ENCODE data around the gene CLTC.

CLTC gene

DNA sequence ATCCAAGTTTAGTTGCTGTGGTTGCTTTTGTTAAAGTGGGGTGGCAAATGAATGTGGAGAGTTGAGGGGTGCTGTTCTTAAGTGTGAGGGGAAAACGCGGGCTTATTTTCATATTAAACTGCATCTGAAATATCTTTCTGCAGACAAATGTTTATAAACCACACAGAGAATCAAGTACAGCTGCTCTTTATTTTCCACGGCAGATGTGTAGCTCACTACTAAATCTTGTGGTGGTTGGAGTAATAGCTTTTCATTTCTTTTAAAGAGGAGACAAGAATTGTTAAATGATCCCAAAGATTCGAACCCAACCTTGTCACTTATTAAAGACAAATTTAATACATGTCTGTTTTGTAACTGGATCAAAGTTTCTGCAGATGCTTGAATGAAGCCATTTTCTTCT is 2.1 kb downstream of the CLTC start:
- Mint-ChIP-seq H3K27me3 (ENCODE audit: low read depth) (no peaks in the 10 kb centered on the region), H3K9me3 (no peaks in the 10 kb centered on the region), H3K27ac (peak overlapping the region; percentile 46), H3K4me3 (peak overlapping the region; percentile 89), H3K4me1 (ENCODE audit: low read depth) (peaks cover 48% of the 10 kb centered on the region), H3K36me3 (ENCODE audit: low read depth) (peaks cover 33% of the 10 kb centered on the region)
- DNase-seq (ENCODE audit: low spot score): no peak

DNA sequence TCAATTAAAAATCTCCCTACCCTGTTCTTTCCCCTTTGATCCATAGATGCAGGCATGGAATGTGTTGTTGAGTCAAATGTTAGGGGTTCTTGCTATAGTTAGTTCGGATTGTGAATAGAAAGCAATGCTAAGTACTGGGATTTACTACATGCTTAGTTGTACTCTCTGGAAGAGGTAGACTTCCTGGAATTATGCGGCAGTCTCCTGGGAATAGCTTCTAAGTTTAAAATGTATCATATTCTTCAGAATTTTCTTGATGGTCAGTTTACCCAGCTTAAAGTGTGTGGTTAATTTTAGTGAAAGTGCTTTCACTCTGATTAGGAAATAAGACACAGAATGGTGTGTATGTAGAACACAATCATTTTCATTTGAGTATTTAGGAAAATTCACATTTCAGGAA is 3.5 kb downstream of the CLTC start:
- Mint-ChIP-seq H3K27ac (no peak overlapping the region), H3K36me3 (ENCODE audit: low read depth) (peaks cover 37% of the 10 kb centered on the region), H3K4me1 (ENCODE audit: low read depth) (peaks cover 45% of the 10 kb centered on the region)

DNA sequence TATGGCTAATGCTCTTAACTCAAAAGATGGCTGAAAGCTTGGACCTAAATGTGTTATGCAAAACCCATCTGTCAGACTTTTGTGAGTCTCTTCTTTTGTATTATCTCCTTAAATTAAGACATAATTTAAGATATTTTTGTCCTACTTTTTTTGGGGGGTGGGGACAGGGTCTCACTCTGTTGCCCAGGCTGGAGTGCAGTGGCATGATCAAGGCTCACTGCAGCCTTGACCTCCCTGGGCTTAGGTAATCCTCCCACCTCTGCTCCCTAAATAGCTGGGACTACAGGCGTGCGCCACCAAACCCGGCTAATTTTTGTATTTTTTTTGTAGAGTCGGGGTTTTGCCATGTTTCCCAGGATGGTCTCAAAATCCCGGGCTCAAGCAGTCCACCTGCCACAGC is 7.1 kb downstream of the CLTC start:
- Mint-ChIP-seq H3K9me3 (peaks cover 3% of the 10 kb centered on the region), H3K27me3 (ENCODE audit: low read depth) (no peaks in the 10 kb centered on the region), H3K4me3 (no peak overlapping the region), H3K36me3 (ENCODE audit: low read depth) (peaks cover 45% of the 10 kb centered on the region), H3K4me1 (ENCODE audit: low read depth) (peaks cover 42% of the 10 kb centered on the region), H3K27ac (no peak overlapping the region)
- DNase-seq (ENCODE audit: low spot score): no peak

More for the DNA sequence above, 3.5 kb downstream of the CLTC start:
- Mint-ChIP-seq H3K4me3 (peak overlapping the region; percentile 5), H3K9me3 (no peaks in the 10 kb centered on the region), H3K27me3 (ENCODE audit: low read depth) (no peaks in the 10 kb centered on the region)
- DNase-seq (ENCODE audit: low spot score): no peak

DNA sequence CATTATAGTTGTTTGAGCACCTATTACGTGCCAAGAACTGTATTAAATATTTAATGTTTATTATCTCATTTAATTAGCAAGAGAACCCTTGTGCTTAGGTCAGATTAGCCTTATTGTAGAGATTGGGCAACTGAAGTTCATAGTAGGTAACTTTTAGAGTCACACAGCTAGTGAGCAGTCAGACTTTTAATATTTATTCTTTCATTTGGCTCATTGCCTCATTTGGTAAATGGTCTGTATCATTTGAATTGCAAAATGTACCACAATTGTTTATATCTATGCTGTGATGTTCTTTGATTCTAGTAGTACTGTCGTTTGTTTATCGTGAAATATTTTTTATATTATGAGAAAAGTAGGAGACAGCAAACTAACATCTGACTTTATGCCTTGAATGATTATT is 7.6 kb downstream of the CLTC start:
- no peak for DNase-seq (ENCODE audit: low spot score)

DNA sequence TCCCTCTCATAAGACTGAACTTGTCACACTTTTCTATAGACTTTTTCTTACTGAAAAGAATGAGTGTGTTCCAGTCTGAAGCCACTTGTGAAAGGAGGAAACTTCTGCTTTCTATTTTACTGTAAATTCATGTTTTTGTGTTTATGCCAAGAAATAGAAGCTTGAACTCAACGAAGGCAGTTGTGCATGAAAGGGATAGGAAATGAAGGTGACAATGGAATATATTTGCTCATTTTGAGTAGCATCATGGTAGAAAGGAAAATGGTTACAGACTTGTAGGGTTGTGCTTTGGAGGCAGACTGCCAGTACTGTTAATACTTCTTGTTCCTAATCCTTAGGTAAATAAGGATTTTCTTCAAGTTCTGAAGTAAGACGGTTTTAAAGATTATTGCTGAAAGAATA is 8.1 kb downstream of the CLTC start:
- no peak overlapping the region for H3K4me3 Mint-ChIP-seq
- H3K4me1 Mint-ChIP-seq (ENCODE audit: low read depth): peaks cover 37% of the 10 kb centered on the region
- H3K36me3 Mint-ChIP-seq (ENCODE audit: low read depth): peaks cover 44% of the 10 kb centered on the region

More for the DNA sequence above, 7.6 kb downstream of the CLTC start:
- Mint-ChIP-seq H3K9me3 (peaks cover 3% of the 10 kb centered on the region), H3K27ac (no peak overlapping the region), H3K36me3 (ENCODE audit: low read depth) (peaks cover 43% of the 10 kb centered on the region), H3K27me3 (ENCODE audit: low read depth) (no peaks in the 10 kb centered on the region), H3K4me3 (no peak overlapping the region), H3K4me1 (ENCODE audit: low read depth) (peaks cover 40% of the 10 kb centered on the region)

DNA sequence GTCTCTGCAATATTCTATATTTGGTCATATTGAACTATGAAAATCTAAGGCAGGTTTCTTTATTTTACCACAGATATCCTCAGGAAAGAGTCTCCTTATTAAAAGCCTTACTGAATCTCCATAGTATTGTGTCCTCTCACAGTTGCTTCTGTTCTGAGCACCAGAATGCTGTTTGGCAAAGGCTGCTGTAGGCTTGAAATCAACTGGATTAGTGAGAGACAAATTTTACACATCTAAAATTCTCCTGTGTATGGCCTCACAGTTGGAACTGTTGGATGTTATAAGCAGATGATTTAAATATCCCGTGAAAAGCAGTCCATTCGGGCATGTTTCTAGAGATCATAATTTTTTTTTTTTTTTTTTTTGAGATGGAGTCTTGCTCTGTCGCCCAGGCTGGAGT is 9.5 kb downstream of the CLTC start:
- no peak overlapping the region for H3K27ac Mint-ChIP-seq
- no peak overlapping the region for H3K4me3 Mint-ChIP-seq
- H3K36me3 Mint-ChIP-seq (ENCODE audit: low read depth): peaks cover 37% of the 10 kb centered on the region
- no peak for DNase-seq (ENCODE audit: low spot score)
- H3K27me3 Mint-ChIP-seq (ENCODE audit: low read depth): no peaks in the 10 kb centered on the region
- peaks cover 34% of the 10 kb centered on the region for H3K4me1 Mint-ChIP-seq (ENCODE audit: low read depth)
- peaks cover 3% of the 10 kb centered on the region for H3K9me3 Mint-ChIP-seq

More for the DNA sequence above, 8.1 kb downstream of the CLTC start:
- Mint-ChIP-seq H3K9me3 (peaks cover 3% of the 10 kb centered on the region), H3K27me3 (ENCODE audit: low read depth) (no peaks in the 10 kb centered on the region), H3K27ac (peak overlapping the region; percentile 58)
- DNase-seq (ENCODE audit: low spot score): no peak

DNA sequence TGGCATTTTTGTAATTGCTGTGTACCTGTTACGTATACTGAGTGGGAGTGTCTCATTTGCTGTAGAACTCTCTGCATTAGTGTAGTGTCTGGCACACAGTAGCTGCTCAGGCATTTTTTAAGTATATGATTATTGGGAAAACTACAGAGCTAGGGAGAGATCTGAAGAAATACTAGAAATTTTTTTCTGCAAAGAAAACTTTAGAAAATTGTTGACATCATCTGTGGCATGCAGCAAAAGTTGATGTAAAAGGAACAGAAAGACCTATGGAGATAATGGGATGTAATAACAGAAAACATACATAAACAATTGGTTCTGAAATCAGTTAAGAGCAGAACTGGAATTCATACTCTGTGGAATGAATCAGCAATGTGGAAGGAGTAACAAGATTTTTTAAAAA is 11.6 kb downstream of the CLTC start:
- DNase-seq (ENCODE audit: low spot score): no peak
- H3K27me3 Mint-ChIP-seq (ENCODE audit: low read depth): no peaks in the 10 kb centered on the region
- H3K36me3 Mint-ChIP-seq (ENCODE audit: low read depth): peaks cover 31% of the 10 kb centered on the region
- H3K9me3 Mint-ChIP-seq: peaks cover 3% of the 10 kb centered on the region
- H3K4me3 Mint-ChIP-seq: no peak overlapping the region
- H3K27ac Mint-ChIP-seq: no peak overlapping the region
- peaks cover 38% of the 10 kb centered on the region for H3K4me1 Mint-ChIP-seq (ENCODE audit: low read depth)

DNA sequence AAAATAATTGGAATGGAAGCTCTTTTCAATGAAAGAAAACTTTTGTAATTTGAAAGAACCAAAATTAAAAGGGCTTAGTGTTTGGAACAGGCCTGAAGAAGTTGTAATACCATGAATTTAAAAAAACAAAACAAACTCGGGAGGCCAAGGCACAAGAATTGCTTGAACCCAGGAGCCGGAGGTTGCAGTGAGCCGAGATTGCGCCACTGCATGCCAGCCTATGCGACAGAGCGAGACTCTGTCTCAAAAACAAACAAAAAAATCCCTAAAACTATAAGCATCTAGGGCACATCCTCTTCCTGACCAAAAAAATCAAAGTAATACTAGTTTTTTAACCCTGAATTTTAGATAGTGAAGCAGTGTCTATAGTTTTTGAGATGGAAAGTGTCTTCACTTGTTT is 12.7 kb downstream of the CLTC start:
- H3K27ac Mint-ChIP-seq: no peak overlapping the region
- H3K9me3 Mint-ChIP-seq: peaks cover 3% of the 10 kb centered on the region
- H3K4me1 Mint-ChIP-seq (ENCODE audit: low read depth): peaks cover 35% of the 10 kb centered on the region
- H3K36me3 Mint-ChIP-seq (ENCODE audit: low read depth): peaks cover 30% of the 10 kb centered on the region
- no peak overlapping the region for H3K4me3 Mint-ChIP-seq
- H3K27me3 Mint-ChIP-seq (ENCODE audit: low read depth): no peaks in the 10 kb centered on the region
- no peak for DNase-seq (ENCODE audit: low spot score)

DNA sequence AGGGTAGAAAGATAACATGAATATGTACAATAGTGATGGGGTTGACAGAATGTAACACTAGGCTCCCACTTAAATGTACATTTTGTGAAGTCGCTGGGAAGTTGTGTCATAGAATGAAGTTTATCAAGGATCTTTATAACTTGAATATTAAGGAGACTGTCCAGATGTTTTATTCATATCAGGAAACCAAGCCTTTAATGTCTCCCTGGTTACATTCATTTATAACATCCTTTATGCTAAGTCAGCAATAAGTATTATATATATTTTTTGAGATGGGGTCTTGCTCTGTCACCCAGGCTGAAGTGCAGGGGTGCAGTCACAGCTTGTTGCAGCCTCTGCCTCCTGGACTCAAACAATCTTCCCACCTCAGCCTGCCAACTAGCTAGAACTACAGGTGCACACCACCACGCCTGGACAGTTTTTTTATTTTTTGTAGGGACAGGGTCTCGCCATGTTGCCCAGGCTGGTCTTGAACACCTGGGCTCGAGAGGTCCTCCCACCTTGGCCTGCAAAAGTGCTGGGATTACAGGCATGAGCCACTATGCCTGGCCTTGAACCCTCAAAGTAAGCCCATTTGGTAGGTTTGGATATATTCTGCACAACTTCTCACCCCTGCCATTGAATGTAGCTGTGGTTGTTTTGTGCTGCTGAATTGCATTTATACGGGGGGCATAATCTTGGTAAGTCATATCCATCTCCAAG is 14.1 kb downstream of the CLTC start:
- no peak overlapping the region for H3K4me3 Mint-ChIP-seq
- H3K36me3 Mint-ChIP-seq (ENCODE audit: low read depth): peaks cover 24% of the 10 kb centered on the region
- H3K27me3 Mint-ChIP-seq (ENCODE audit: low read depth): no peaks in the 10 kb centered on the region
- H3K4me1 Mint-ChIP-seq (ENCODE audit: low read depth): peaks cover 29% of the 10 kb centered on the region
- DNase-seq (ENCODE audit: low spot score): no peak
- H3K27ac Mint-ChIP-seq: no peak overlapping the region
- peaks cover 3% of the 10 kb centered on the region for H3K9me3 Mint-ChIP-seq

DNA sequence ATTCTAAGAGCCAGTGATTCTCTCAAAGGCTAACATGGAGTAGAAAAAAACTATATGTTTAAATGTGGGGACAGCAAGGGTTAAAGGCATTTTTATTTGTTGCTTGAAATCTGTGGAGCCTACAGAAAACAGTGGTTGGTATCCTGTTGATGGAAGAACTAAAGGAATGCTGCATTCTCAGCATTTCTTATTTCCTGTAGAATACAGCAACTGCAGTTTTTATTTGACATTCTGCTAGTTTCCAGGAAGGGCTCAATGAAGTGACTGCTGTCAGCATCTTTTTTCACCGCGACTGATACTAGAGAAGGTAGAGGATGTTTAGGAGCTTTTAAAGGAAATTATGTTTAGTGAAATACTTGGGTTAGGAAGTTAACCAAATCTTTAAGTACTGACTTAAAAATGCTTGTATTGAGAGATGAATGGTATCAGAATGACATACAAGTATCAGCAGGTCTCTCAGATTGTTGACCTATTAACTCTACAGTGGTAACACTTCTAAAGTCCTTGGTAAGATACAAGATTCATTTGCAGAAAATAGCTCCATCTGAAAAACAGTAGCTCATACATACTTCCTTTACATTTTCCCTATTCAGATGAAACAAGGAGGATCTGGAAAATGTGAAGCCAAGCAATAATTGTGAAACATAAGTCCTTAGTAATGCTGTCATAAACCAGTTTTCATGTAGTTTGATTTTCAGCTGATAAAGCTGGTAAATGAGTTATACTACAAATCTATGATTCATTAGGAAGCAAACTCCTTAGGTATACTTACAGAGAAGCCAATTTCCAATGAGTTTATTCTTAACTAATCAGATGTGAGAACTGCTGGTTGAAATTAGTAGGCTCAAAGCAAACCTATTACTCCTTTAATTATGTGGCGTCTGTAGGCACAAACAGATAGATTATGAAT is 15.2 kb downstream of the CLTC start:
- H3K9me3 Mint-ChIP-seq: no peaks in the 10 kb centered on the region
- H3K27ac Mint-ChIP-seq: peak overlapping the region; percentile 62
- H3K4me3 Mint-ChIP-seq: peak overlapping the region; percentile 46
- peaks cover 31% of the 10 kb centered on the region for H3K4me1 Mint-ChIP-seq (ENCODE audit: low read depth)
- peaks cover 15% of the 10 kb centered on the region for H3K36me3 Mint-ChIP-seq (ENCODE audit: low read depth)
- no peaks in the 10 kb centered on the region for H3K27me3 Mint-ChIP-seq (ENCODE audit: low read depth)
- DNase-seq (ENCODE audit: low spot score): no peak

DNA sequence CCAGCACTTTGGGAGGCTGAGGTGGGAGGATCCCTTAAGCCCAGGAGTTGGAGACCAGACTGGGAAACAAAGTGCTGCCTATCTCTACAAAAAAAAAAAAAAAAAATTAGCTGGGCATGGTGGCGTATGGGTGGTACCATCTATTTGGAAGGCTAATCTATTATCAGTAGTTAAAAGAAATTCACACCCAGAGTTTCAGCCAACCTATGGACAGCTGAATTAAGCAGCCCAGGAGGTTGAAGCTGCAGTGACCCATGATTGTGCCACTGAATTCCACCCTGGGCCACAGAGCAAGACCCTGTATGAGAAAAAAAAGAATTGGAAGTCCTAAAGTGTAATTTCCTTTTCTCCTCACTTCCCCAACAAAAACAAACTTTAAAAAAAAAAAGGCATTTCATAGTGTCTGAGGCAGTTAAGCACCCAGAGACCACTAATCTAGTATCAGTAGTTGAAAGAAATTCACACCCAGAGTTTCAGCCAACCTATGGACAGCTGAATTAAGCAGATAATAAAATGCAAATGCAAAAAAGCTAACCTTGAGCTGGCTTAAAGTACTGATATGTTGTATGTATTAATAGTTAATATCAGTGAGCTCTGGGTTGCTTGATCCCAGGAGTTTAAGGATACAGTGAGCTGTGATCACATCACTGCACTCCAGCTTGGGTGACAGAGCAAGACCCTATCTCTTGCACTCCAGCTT is 18.1 kb downstream of the CLTC start:
- no peak overlapping the region for H3K27ac Mint-ChIP-seq
- H3K27me3 Mint-ChIP-seq (ENCODE audit: low read depth): no peaks in the 10 kb centered on the region
- DNase-seq (ENCODE audit: low spot score): no peak
- peaks cover 40% of the 10 kb centered on the region for H3K4me1 Mint-ChIP-seq (ENCODE audit: low read depth)
- H3K36me3 Mint-ChIP-seq (ENCODE audit: low read depth): peaks cover 2% of the 10 kb centered on the region
- H3K9me3 Mint-ChIP-seq: no peaks in the 10 kb centered on the region
- H3K4me3 Mint-ChIP-seq: no peak overlapping the region

DNA sequence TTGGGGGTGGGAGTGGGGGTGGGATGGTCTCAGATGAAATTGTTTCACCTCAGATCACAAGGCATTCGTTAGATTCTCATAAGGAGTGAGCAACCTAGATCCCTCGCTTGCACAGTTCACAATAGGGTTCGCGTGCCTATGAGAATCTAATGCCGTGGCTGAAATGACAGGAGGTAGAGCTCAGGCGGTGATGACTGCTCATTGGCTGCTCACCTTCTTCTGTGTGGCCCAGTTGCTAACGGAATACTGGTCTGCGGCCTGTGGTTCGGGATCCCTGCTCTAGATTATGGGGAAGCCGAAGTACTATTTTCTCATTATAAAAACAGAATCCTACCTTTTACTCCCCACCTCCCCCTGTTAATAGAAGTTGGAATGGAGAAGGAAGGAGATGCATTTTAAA is 18.9 kb downstream of the CLTC start:
- DNase-seq (ENCODE audit: low spot score): no peak
- peaks cover 2% of the 10 kb centered on the region for H3K36me3 Mint-ChIP-seq (ENCODE audit: low read depth)
- H3K9me3 Mint-ChIP-seq: no peaks in the 10 kb centered on the region
- H3K27ac Mint-ChIP-seq: no peak overlapping the region
- no peaks in the 10 kb centered on the region for H3K27me3 Mint-ChIP-seq (ENCODE audit: low read depth)
- H3K4me1 Mint-ChIP-seq (ENCODE audit: low read depth): peaks cover 43% of the 10 kb centered on the region
- H3K4me3 Mint-ChIP-seq: no peak overlapping the region

DNA sequence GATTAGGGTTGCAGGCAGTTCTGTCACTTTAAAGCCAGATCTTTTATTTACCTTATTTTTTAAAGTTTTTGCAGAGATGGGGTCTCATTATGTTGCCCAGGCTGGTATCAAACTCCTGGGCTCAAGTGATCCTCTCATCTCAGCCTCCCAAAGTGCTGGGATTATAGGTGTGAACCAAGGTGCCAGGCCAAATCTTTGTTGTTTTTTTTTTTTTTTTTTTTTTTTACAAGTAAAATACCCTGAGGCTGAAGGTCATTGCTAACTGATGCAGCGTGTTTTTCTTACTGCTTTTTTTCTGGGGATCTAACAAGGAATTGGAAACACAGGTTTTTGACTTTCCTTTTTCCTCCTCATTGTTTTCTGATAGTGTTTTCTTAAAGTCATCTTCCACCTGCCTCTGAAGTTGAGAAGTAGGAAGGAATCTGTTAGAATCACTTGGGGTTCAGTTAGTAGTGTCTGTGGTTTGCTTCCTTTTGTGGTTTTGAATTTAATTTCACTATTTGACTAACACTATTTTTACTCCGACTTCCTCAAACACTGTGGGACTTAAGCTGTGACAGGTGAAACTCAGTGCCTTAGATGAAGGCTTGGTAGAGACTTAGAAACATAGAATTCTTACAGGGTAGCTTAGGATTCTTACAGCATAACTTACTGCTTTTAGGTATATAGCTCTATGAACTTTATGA is 22.2 kb downstream of the CLTC start:
- Mint-ChIP-seq H3K4me3 (peak overlapping the region; percentile 76), H3K4me1 (ENCODE audit: low read depth) (peaks cover 34% of the 10 kb centered on the region), H3K36me3 (ENCODE audit: low read depth) (peaks cover 10% of the 10 kb centered on the region), H3K9me3 (no peaks in the 10 kb centered on the region), H3K27ac (peak overlapping the region; percentile 69), H3K27me3 (ENCODE audit: low read depth) (no peaks in the 10 kb centered on the region)
- no peak for DNase-seq (ENCODE audit: low spot score)

Data from T-helper 2 cell treated with Interferon-gamma antibody and Interleukin-4, amounts not matched to agents 5 μg/mL and 100 μg/mL, for 36 hours (primary cell).